PC-9 (cell line): ENCODE results near the gene TBC1D22A. TPM values are rescaled to one million over a fixed set of nuclear protein-coding genes. Genes with fewer than 3 reads are reported as not detected.

Experiments
- BruUV-seq: library from RNA; stranded (reverse); fragments of 400-500 nt; replicated peaks from 2 replicates; lab custom pipeline; 2021; lab: Mats Ljungman, UMichigan
- CTCF ChIA-PET: fragments of 300-600 bp; sonication (Branson Sonifier 250); formaldehyde crosslinking; loops from one replicate; lab custom pipeline; 2022; ENCODE audit warnings: antibody characterized with exemption; lab: Charles Lee
- POLR2A ChIA-PET: fragments of 300-600 bp; sonication (Branson Sonifier 250); formaldehyde crosslinking; loops from one replicate; lab custom pipeline; 2022; ENCODE audit warnings: antibody characterized with exemption; ENCODE audit not compliant: unreplicated experiment; lab: Charles Lee
- DNase-seq, 2 experiments: peaks; one replicate each; pipeline versions ENCODE4 v3.0.0 to v3.0.0-alpha.2; 2015 to 2022; ENCODE audit warnings: mixed read lengths in 1 of 2
- H2AFZ ChIP-seq: fragments of 200-600 bp; sonication (generic); 2 replicates; pipeline ENCODE4 v1.8.1; 2017; ENCODE audit warnings: antibody characterized with exemption
- H3F3A ChIP-seq: fragments of 200-600 bp; sonication (generic); 2 replicates; pipeline ENCODE4 v1.8.1; 2017; ENCODE audit warnings: antibody characterized with exemption, mild to moderate bottlenecking, low read depth; ENCODE audit not compliant: insufficient read depth
- H3K27ac ChIP-seq: fragments of 200-600 bp; sonication (generic); 2 replicates; pipeline ENCODE4 v1.6.1; 2016; ENCODE audit warnings: mixed run types
- H3K27me3 ChIP-seq: fragments of 200-600 bp; sonication (generic); 2 replicates; pipeline ENCODE4 v1.6.1; 2016; ENCODE audit warnings: low read depth, mixed run types; ENCODE audit not compliant: insufficient read depth
- H3K36me3 ChIP-seq: fragments of 200-600 bp; sonication (generic); 2 replicates; pipeline ENCODE4 v1.6.1; 2016; ENCODE audit warnings: low read depth, mixed run types
- H3K4me1 ChIP-seq: fragments of 200-600 bp; sonication (generic); replicated peaks from 2 replicates; pipeline ENCODE4 v1.6.1; 2016; ENCODE audit warnings: mixed run types; ENCODE audit not compliant: insufficient read depth
- H3K4me2 ChIP-seq: fragments of 200-600 bp; sonication (generic); 2 replicates; pipeline ENCODE4 v1.6.1; 2017; ENCODE audit warnings: mixed run types
- H3K4me3 ChIP-seq: fragments of 200-600 bp; sonication (generic); 2 replicates; pipeline ENCODE4 v1.6.1; 2016; ENCODE audit warnings: mixed run types
- H3K79me2 ChIP-seq: fragments of 200-600 bp; sonication (generic); 2 replicates; pipeline ENCODE4 v1.6.1; 2017; ENCODE audit warnings: low read depth, mixed run types
- H3K9me2 ChIP-seq: fragments of 200-600 bp; sonication (generic); 2 replicates; pipeline ENCODE4 v1.8.1; 2017; ENCODE audit warnings: mild to moderate bottlenecking; ENCODE audit not compliant: insufficient read depth
- H3K9me3 ChIP-seq: fragments of 200-600 bp; sonication (generic); 2 replicates; pipeline ENCODE4 v1.8.1; 2016; ENCODE audit warnings: low read depth; ENCODE audit not compliant: insufficient read depth
- H4K20me1 ChIP-seq: fragments of 200-600 bp; sonication (generic); 2 replicates; pipeline ENCODE4 v1.8.1; 2017; ENCODE audit not compliant: insufficient read depth
- CTCF ChIP-seq: fragments of 200-600 bp; sonication (generic); conservative IDR thresholded peaks from 2 replicates; pipeline ENCODE4 v1.6.1; 2017; ENCODE audit warnings: mixed run types, antibody characterized with exemption, mild to moderate bottlenecking, moderate library complexity
- EZH2 ChIP-seq: fragments of 200-600 bp; sonication (generic); IDR thresholded peaks from 2 replicates; pipeline ENCODE4 v1.8.0; 2017; ENCODE audit warnings: antibody characterized with exemption, low read depth
- intact Hi-C: fragments of 100-400 bp; cut with micrococcal nuclease; formaldehyde crosslinking; loops from one replicate; pipeline ENCODE4 v1.10.0; 2022; ENCODE audit not compliant: unreplicated experiment
- total RNA-seq: library from RNA; stranded (reverse); gene quantifications from 2 replicates; pipeline ENCODE4 v1.2.3, GENCODE V29; 2021

The TBC1D22A gene
- total RNA-seq, 1 experiment from 2014 or later, result 40.3 TPM

GRCh38 chr22:47041271-47042115 lies 279.0 kb downstream of the TBC1D22A start:
- no peak overlapping the region for H3K4me3 ChIP-seq
- no peaks in the 10 kb centered on the region for H3K4me1 ChIP-seq
- H3K79me2 ChIP-seq, result no peaks in the 10 kb centered on the region
- no peak overlapping the region for H3K4me2 ChIP-seq
- H3K27ac ChIP-seq, result no peak overlapping the region
- H3F3A ChIP-seq, result peaks cover 5% of the 10 kb centered on the region; the same call in 1 of the 2 replicates
- ChIA-PET POLR2A (no interaction called here), CTCF (no interaction called here)
- intact Hi-C loops, result no loop called here
- H3K9me2 ChIP-seq, result no peaks in the 10 kb centered on the region
- BruUV-seq, result no TSS peak
- H3K36me3 ChIP-seq, result no peaks in the 10 kb centered on the region
- TF ChIP-seq CTCF (no peak), EZH2 (no peak)
- H2AFZ ChIP-seq, result no peak overlapping the region
- no peaks in the 10 kb centered on the region for H3K27me3 ChIP-seq
- H3K9me3 ChIP-seq, result no peaks in the 10 kb centered on the region
- peaks cover 23% of the 10 kb centered on the region for H4K20me1 ChIP-seq
- no peak for DNase-seq

- DNase-seq, result no peak
- no peak overlapping the region for H3K27ac ChIP-seq
- no TSS peak for BruUV-seq
- H3K4me2 ChIP-seq, result no peak overlapping the region
- ChIA-PET POLR2A (no interaction called here), CTCF (no interaction called here)
- no peak for TF ChIP-seq CTCF
- no peak for TF ChIP-seq EZH2
- no peaks in the 10 kb centered on the region for H3K79me2 ChIP-seq
- H3K4me3 ChIP-seq, result no peak overlapping the region
- peaks cover 5% of the 10 kb centered on the region; the same call in 1 of the 2 replicates for H3F3A ChIP-seq
- H3K36me3 ChIP-seq, result no peaks in the 10 kb centered on the region
- H4K20me1 ChIP-seq, result peaks cover 23% of the 10 kb centered on the region
- H3K27me3 ChIP-seq, result no peaks in the 10 kb centered on the region
- H3K9me3 ChIP-seq, result no peaks in the 10 kb centered on the region
- no peaks in the 10 kb centered on the region for H3K4me1 ChIP-seq
- no peak overlapping the region for H2AFZ ChIP-seq
- intact Hi-C loops, result no loop called here
- no peaks in the 10 kb centered on the region for H3K9me2 ChIP-seq
Observed at GRCh38 chr22:47042116-47042825, 279.8 kb downstream of the TBC1D22A start.

- H3K4me3 ChIP-seq, result no peak overlapping the region
- H3K27me3 ChIP-seq, result no peaks in the 10 kb centered on the region
- intact Hi-C loops, result no loop called here
- H3K9me3 ChIP-seq, result no peaks in the 10 kb centered on the region
- no peaks in the 10 kb centered on the region for H3K36me3 ChIP-seq
- H3K9me2 ChIP-seq, result no peaks in the 10 kb centered on the region
- peaks cover 28% of the 10 kb centered on the region for H4K20me1 ChIP-seq
- no TSS peak for BruUV-seq
- H3F3A ChIP-seq, result peaks cover 5% of the 10 kb centered on the region; the same call in 1 of the 2 replicates
- H3K27ac ChIP-seq, result no peak overlapping the region
- ChIA-PET POLR2A (no interaction called here), CTCF (no interaction called here)
- no peaks in the 10 kb centered on the region for H3K4me1 ChIP-seq
- H3K4me2 ChIP-seq, result no peak overlapping the region
- no peak for DNase-seq
- TF ChIP-seq CTCF (no peak), EZH2 (no peak)
- H3K79me2 ChIP-seq, result no peaks in the 10 kb centered on the region
- H2AFZ ChIP-seq, result no peak overlapping the region
Observed at GRCh38 chr22:47042861-47043496, 280.5 kb downstream of the TBC1D22A start.
